IMR-90 (cell line): ENCODE results near the gene DLX1. TPM values are rescaled to one million over a fixed set of nuclear protein-coding genes. Genes with fewer than 3 reads are reported as not detected.

Experiments used
- ATAC-seq: fragments of 200-7000 bp; cut with Tn5 transposase; 2 replicates; pipeline ENCODE4 v1.9.1; 2020; ENCODE audit warnings: low read depth, mild to moderate bottlenecking, moderate library complexity
- BruUV-seq: library from RNA; stranded (reverse); fragments of 400-500 nt; replicated peaks from 2 replicates; lab custom pipeline; 2021; lab: Mats Ljungman, UMichigan
- CTCF ChIA-PET: fragments of 300-600 bp; formaldehyde crosslinking; extraction: SDS; loops from one replicate; lab custom pipeline; 2021; ENCODE audit warnings: antibody characterized with exemption; lab: Yijun Ruan, JAX
- POLR2A ChIA-PET: fragments of 300-600 bp; sonication (Branson Sonifier 250); formaldehyde crosslinking; loops from one replicate; lab custom pipeline; 2022; ENCODE audit warnings: antibody characterized with exemption; ENCODE audit not compliant: unreplicated experiment; lab: Charles Lee
- DNase-seq: peaks from one replicate; pipeline ENCODE4 v3.0.0; 2013
- H2AFZ ChIP-seq: replicated peaks from 2 replicates; pipeline ENCODE3; 2013; ENCODE audit warnings: low read length, mild to moderate bottlenecking; ENCODE audit not compliant: poor library complexity
- H2AK5ac ChIP-seq: 2 replicates; pipeline ENCODE4 v1.6.1; 2013; ENCODE audit warnings: low read depth, low read length, inconsistent platforms
- H2AK9ac ChIP-seq: replicated peaks from 2 replicates; pipeline ENCODE3; 2013; ENCODE audit warnings: mild to moderate bottlenecking, low read depth, low read length, moderate library complexity; ENCODE audit not compliant: poor library complexity
- H2BK120ac ChIP-seq: 2 replicates; pipeline ENCODE4 v1.6.1; 2013; ENCODE audit warnings: low read depth, low read length, inconsistent platforms
- H2BK15ac ChIP-seq: 3 replicates; pipeline ENCODE4 v1.6.1; 2013; ENCODE audit warnings: low read depth, low read length, inconsistent platforms
- H2BK20ac ChIP-seq: 2 replicates; pipeline ENCODE4 v1.6.1; 2013; ENCODE audit warnings: low read depth, mild to moderate bottlenecking, inconsistent platforms, low read length, moderate library complexity
- H2BK5ac ChIP-seq: 2 replicates; pipeline ENCODE4 v1.6.1; 2013; ENCODE audit warnings: mild to moderate bottlenecking, low read depth, low read length, inconsistent platforms; ENCODE audit not compliant: poor library complexity, severe bottlenecking
- H3K14ac ChIP-seq: replicated peaks from 2 replicates; pipeline ENCODE4 v1.6.1; 2013; ENCODE audit warnings: low read depth, low read length, inconsistent platforms
- H3K18ac ChIP-seq: 2 replicates; pipeline ENCODE4 v1.6.1; 2013; ENCODE audit warnings: low read depth, low read length, control low read depth
- H3K23ac ChIP-seq: 2 replicates; pipeline ENCODE4 v1.6.1; 2013; ENCODE audit warnings: low read depth, low read length, inconsistent platforms
- H3K27ac ChIP-seq: 2 replicates; pipeline ENCODE4 v1.5.1; 2013; ENCODE audit warnings: mild to moderate bottlenecking, control low read depth, low read length; ENCODE audit not compliant: insufficient read depth
- H3K27me3 ChIP-seq: 2 replicates; pipeline ENCODE4 v1.6.1; 2013; ENCODE audit warnings: low read length; ENCODE audit not compliant: control insufficient read depth, insufficient read depth
- H3K36me3 ChIP-seq: 2 replicates; pipeline ENCODE4 v1.6.1; 2013; ENCODE audit warnings: low read length, mixed read lengths; ENCODE audit not compliant: control insufficient read depth, insufficient read depth
- H3K4ac ChIP-seq: 2 replicates; pipeline ENCODE4 v1.6.1; 2013; ENCODE audit warnings: low read depth, low read length, inconsistent platforms
- H3K4me1 ChIP-seq: 2 replicates; pipeline ENCODE4 v1.6.1; 2013; ENCODE audit warnings: low read length, mixed read lengths; ENCODE audit not compliant: control insufficient read depth, insufficient read depth
- H3K4me2 ChIP-seq: 2 replicates; pipeline ENCODE4 v1.6.1; 2013; ENCODE audit warnings: low read depth, mild to moderate bottlenecking, control low read depth, low read length, moderate library complexity
- H3K4me3 ChIP-seq: 2 replicates; pipeline ENCODE4 v1.5.1; 2013; ENCODE audit warnings: low read depth, mild to moderate bottlenecking, control low read depth, low read length, moderate library complexity; ENCODE audit not compliant: insufficient read depth
- H3K56ac ChIP-seq: 2 replicates; pipeline ENCODE4 v1.6.1; 2013; ENCODE audit warnings: low read length, inconsistent platforms; ENCODE audit not compliant: insufficient read depth; ENCODE audit errors: extremely low read depth
- H3K79me1 ChIP-seq, 2 experiments: 2 replicates each; pipeline ENCODE4 v1.6.1; 2013; ENCODE audit warnings: low read length in 2 of 2, inconsistent platforms in 1 of 2, low read depth in 1 of 2
- H3K9ac ChIP-seq: 2 replicates; pipeline ENCODE4 v1.6.1; 2013; ENCODE audit warnings: low read depth, low read length, control low read depth
- H3K9me1 ChIP-seq: 2 replicates; pipeline ENCODE4 v1.6.1; 2013; ENCODE audit warnings: low read length, inconsistent platforms; ENCODE audit not compliant: insufficient read depth
- H3K9me3 ChIP-seq: 2 replicates; pipeline ENCODE4 v1.6.1; 2013; ENCODE audit warnings: low read length; ENCODE audit not compliant: control insufficient read depth, insufficient read depth
- H4K20me1 ChIP-seq: 2 replicates; pipeline ENCODE4 v1.6.1; 2013; ENCODE audit warnings: low read length, inconsistent platforms; ENCODE audit not compliant: insufficient read depth
- H4K5ac ChIP-seq: 2 replicates; pipeline ENCODE4 v1.6.1; 2013; ENCODE audit warnings: mild to moderate bottlenecking, low read depth, low read length, control low read depth
- H4K8ac ChIP-seq, 2 experiments: 2 replicates each; pipeline ENCODE4 v1.6.1; 2013; ENCODE audit warnings: low read depth in 2 of 2, low read length in 2 of 2, control low read depth in 1 of 2, inconsistent platforms in 1 of 2
- H4K91ac ChIP-seq: 2 replicates; pipeline ENCODE4 v1.6.1; 2013; ENCODE audit warnings: low read depth, low read length, inconsistent platforms; ENCODE audit not compliant: insufficient read depth
- CEBPB ChIP-seq: IDR thresholded peaks from 2 replicates; pipeline ENCODE4 v1.6.1; 2012; ENCODE audit warnings: low read depth, low read length, improper control_type of control experiment
- CTCF ChIP-seq: conservative IDR thresholded peaks from 2 replicates; pipeline ENCODE4 v1.5.1; 2012; ENCODE audit warnings: mild to moderate bottlenecking, low read depth, low read length, improper control_type of control experiment
- ELK1 ChIP-seq: fragments of 150-350 bp; IDR thresholded peaks from 2 replicates; pipeline ENCODE4 v1.6.1; 2016; ENCODE audit warnings: low read depth, mild to moderate bottlenecking, low read length, moderate library complexity, borderline replicate concordance
- POLR2A ChIP-seq: IDR thresholded peaks from 2 replicates; pipeline ENCODE4 v1.6.1; 2012; ENCODE audit warnings: mild to moderate bottlenecking, low read depth, low read length
- RAD21 ChIP-seq: IDR thresholded peaks from 2 replicates; pipeline ENCODE4 v1.6.1; 2012; ENCODE audit warnings: low read length, improper control_type of control experiment
- RFX5 ChIP-seq: IDR thresholded peaks from 2 replicates; pipeline ENCODE4 v1.8.0; 2012; ENCODE audit warnings: low read depth, mild to moderate bottlenecking, low read length, moderate library complexity
- SMC3 ChIP-seq: fragments of 150-350 bp; IDR thresholded peaks from 2 replicates; pipeline ENCODE4 v1.6.1; 2016; ENCODE audit warnings: low read depth, mild to moderate bottlenecking, antibody characterized with exemption, low read length, moderate library complexity
- WGBS, 2 experiments: methylation state at CpG; one replicate each; pipeline versions ENCODE4 v1.1.5 to v1.1.7; 2013; ENCODE audit warnings: missing lambda C conversion rate in 2 of 2; ENCODE audit not compliant: insufficient read length in 1 of 2; ENCODE audit errors: extremely low coverage in 2 of 2; 5-methylcytosine and 5-hydroxymethylcytosine counted together
- dilution Hi-C: fragments of 300-500 bp; cut with HindIII; formaldehyde crosslinking; loops from one replicate; pipeline ENCODE4 v1.14.3; 2018; ENCODE audit warnings: low sequenced_read_pairs; ENCODE audit not compliant: unreplicated experiment
- in situ Hi-C: fragments of 300-500 bp; cut with MboI; formaldehyde crosslinking; loops from 3 replicates; pipeline ENCODE4 v1.14.3; 2019; ENCODE audit warnings: low sequenced_read_pairs, inconsistent platforms, mixed read lengths
- intact Hi-C: fragments of 100-400 bp; cut with micrococcal nuclease; formaldehyde crosslinking; loops from 2 replicates; pipeline ENCODE4 v1.10.0; 2022
- polyA plus RNA-seq, 3 experiments: library from polyadenylated mRNA; depleted of rRNA; stranded (reverse); fragments of >200 nt; gene quantifications; 2 replicates each; pipeline ENCODE4 v1.2.3, GENCODE V29; 2012; ENCODE audit warnings: low replicate concordance in 1 of 3
- total RNA-seq: library from RNA; depleted of rRNA; stranded (reverse); fragments of >200 nt; gene quantifications from 2 replicates; pipeline ENCODE4 v1.2.3, GENCODE V29; 2012

The DLX1 gene
- total and polyA plus RNA-seq, 2 of the 4 experiments (the other 2 are of a cell fraction), result 0.36 to 2.2 TPM

DNA sequence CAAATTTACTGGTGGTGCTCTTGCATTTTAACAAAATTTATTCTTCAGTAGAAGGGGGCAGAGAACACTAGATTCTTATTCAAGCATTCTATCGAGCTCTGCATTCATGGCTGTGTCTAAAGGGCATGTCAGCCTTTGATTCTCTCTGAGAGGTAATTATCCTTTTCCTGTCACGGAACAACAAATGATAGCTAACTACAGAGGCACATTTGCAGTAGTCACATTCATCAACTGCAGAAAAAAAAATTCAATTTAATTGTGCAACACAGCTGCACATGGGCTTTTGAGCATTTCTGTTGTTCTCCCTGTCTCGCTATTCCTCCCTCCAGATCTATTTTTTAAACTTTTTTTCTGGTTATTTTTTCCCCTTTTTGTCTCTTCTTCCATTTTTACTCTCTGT is 13.0 kb upstream of the DLX1 start:
- no peak for DNase-seq
- no peak overlapping the region for H3K4me2 ChIP-seq
- H3K56ac ChIP-seq, result no peak overlapping the region
- no peak overlapping the region for H4K8ac ChIP-seq
- H2BK15ac ChIP-seq, result no peak overlapping the region
- in situ Hi-C loops, result no loop called here
- H2AFZ ChIP-seq, result no peak overlapping the region
- no peaks in the 10 kb centered on the region for H3K9me3 ChIP-seq
- ChIA-PET POLR2A (no interaction called here), CTCF (no interaction called here)
- ATAC-seq, result no peak
- no peak overlapping the region for H4K5ac ChIP-seq
- no peaks in the 10 kb centered on the region for H3K27me3 ChIP-seq
- H3K9ac ChIP-seq, result no peak overlapping the region
- no peak overlapping the region for H2AK5ac ChIP-seq
- no peaks in the 10 kb centered on the region for H3K36me3 ChIP-seq
- intact Hi-C loops, result loop anchor here (5.0 kb wide), 1 partner anchor 45 kb away; no protein-coding TSS in a partner anchor
- H3K18ac ChIP-seq, result no peak overlapping the region
- H3K4ac ChIP-seq, result no peak overlapping the region
- dilution Hi-C loops, result no loop called here
- no peaks in the 10 kb centered on the region for H4K20me1 ChIP-seq
- H2BK5ac ChIP-seq, result no peak overlapping the region
- no peaks in the 10 kb centered on the region for H3K79me1 ChIP-seq
- H3K23ac ChIP-seq, result no peak overlapping the region
- no peak overlapping the region for H2AK9ac ChIP-seq
- H2BK20ac ChIP-seq, result no peak overlapping the region
- no peak overlapping the region for H3K27ac ChIP-seq
- H3K4me3 ChIP-seq, result no peak overlapping the region
- no peak overlapping the region for H4K91ac ChIP-seq
- 80% methylated on average over 1 of the region's 3 CpGs; no CpG with 5 or more reads in 1 of the 2 experiments for WGBS, 2 experiments
- H2BK120ac ChIP-seq, result no peak overlapping the region
- BruUV-seq, result no TSS peak
- H3K4me1 ChIP-seq, result no peaks in the 10 kb centered on the region
- no peak overlapping the region for H3K14ac ChIP-seq
- no peaks in the 10 kb centered on the region for H3K9me1 ChIP-seq
- TF ChIP-seq CEBPB (no peak), RAD21 (no peak), ELK1 (no peak), CTCF (no peak), RFX5 (no peak), SMC3 (no peak), POLR2A (no peak)
